GM18511 (cell line): ENCODE measurements around the gene NCR2.

ENCODE experiments used
- ATAC-seq: cut with Tn5 transposase; IDR thresholded peaks from one replicate; pipeline ENCODE4 v1.9.1; 2021; ENCODE audit warnings: mild to moderate bottlenecking, moderate library complexity; ENCODE audit not compliant: unreplicated experiment

NCR2 gene

DNA sequence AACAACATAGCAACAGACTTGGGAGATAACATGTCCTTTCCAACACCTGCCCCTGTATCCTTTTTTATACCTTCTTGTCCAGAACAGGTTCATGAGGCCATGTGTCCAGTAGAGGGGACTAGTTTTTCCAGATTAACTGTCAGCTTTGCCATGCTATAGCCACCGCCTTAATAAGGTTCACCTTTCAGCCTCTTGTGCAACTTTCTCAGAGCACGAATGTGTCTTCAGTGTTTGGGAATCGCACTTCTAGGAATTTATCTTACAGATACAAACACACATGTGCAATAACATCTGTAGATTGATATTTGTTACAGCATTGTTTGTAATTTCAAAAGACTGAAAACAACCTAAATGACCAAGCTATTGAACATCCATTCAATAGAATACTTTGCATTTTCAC is 21.4 kb downstream of the NCR2 start:
- ATAC-seq, result no peak

GRCh38 chr6:41358503-41358902 is 23.1 kb downstream of the NCR2 start:
- ATAC-seq, result no peak

- ATAC-seq, result no peak
These were observed 24.4 kb downstream of the NCR2 start for GRCh38 chr6:41359617-41360313.

GRCh38 chr6:41360314-41360685 is 24.9 kb downstream of the NCR2 start:
- ATAC-seq, result no peak

GRCh38 chr6:41366150-41366549 is 30.7 kb downstream of the NCR2 start:
- ATAC-seq, result no peak

DNA sequence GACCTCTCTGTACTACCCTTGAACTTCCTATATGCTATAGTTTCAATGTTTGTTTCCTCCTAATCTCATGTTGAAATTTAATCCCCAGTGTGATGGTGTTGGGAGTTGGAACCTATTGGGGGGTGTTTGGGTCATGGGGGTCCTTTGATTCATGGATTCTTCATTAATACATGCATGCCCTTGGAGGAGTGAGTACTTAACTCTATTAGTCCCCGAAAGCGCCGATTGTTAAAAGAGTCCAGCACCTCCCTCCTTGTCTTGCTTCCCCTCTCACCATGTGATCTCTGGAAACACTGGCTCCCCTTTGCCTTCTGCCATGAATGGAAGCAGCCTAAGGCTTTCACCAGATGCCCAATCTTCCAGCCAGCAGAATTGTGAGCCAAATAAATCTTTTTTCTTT is 31.7 kb downstream of the NCR2 start:
- no peak for ATAC-seq

- no peak for ATAC-seq
These were observed 32.3 kb downstream of the NCR2 start for GRCh38 chr6:41367700-41368099.

GRCh38 chr6:41370488-41371111 is 35.2 kb downstream of the NCR2 start:
- no peak for ATAC-seq

DNA sequence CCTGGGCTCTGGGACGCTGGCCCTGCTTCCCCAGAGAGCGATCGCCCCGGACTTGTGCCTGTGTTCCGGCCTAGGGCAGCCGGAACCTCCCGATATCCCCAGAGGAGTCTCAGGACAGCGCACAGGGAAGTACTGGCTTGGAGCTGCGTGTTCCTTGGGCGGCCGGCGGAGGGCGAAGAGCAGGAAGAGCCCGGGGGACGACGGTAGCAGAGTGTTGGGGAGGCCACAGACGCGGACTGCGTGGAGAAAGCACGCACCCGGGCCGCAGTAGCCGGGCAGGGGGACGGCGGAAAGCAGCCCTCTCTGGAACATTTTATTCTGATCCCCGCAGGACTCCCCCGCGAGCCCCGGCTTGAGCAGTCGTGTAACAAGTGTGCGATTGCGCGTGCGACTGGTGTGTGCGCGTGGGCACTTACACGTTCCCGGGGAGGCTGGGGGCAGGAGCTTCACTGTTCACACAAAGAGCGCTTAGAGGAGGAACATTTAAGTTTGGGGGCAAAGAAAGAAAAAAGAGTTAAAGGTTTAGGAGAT is 36.1 kb downstream of the NCR2 start:
- ATAC-seq, result no peak

DNA sequence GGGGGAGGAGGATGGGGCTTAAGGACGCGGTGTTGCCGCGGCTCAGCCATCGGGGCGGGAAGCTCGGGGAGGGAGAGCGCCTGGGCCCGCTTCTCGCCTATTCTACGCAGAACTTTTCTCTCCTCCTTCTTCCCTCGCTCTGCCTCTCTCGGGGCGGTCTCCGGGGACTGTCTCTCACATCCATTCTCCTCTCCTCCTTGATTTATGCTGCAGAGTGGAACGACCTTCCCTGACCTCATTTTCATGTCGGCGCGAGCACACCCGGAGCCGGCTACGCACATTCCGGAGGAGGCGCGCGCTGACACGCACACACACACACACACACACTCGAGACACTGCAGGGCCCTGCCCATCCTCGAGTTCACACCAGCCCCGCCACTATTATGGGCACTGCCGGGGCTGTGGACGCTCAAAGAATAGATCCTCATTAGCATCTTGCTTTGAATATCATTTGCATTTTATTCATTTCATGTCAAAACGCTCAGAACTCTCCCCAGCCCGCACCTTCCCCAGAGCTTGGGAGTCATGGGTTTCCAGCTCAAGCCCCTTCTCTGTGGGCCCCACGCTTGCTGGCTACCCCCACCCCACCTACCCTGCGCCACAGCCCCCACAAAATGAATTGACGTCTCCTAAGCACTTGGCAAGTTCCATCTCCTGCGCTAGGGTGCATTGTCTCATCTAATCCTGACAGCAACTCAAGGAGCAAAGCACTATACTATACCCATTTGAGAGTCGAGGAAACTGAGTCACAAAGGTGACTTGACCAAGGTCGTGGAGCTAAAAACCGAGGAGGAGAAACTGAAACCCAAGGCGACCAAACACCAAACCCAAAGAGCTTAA is 36.8 kb downstream of the NCR2 start:
- no peak for ATAC-seq

- no peak for ATAC-seq
These were observed 37.6 kb downstream of the NCR2 start for GRCh38 chr6:41372832-41373626.

DNA sequence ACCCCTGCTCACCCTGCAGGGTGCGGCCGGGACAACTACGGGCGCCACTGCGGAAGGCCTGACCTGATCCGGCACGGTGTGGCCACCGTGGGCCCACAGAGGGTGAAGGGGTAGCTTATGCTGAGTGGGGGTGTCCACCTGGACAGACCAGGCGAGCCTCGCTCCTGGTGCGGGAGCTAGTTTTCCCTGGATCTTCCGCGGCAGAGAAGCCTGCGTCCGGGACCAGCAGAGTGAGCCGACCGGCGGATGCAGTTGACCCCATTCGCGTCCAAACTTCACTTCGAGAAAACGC is 38.2 kb downstream of the NCR2 start:
- ATAC-seq, result no peak

- no peak for ATAC-seq
These were observed 38.7 kb downstream of the NCR2 start for GRCh38 chr6:41373919-41374617.

GRCh38 chr6:41374618-41375590 is 39.5 kb downstream of the NCR2 start:
- ATAC-seq, result no peak

DNA sequence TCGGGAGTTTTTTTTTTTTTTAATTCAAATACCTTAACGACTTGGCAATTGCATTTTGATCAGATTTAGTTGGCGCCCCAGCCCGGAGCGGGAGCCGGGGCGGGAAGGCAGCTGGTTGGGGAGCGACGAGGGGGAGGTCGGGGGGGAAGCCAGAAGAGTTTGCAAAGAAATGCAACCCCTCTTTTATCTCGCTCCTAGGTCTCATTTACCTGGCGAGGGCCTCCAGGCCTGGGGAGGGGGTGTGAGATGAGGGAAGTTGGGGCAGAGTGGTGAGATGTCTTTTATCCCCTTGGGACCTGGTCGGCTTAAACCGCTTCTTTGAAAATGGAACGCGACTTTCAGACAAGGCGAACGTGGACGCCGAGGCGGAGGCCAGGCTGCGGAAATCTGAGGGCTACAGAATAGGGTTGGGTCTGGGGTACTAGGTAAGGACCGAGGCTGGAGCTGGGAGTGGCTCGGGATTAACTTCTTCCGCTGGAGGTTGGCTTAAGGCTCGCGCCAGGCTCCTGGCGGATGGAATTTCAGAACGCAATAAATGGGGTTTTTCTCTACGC is 40.3 kb downstream of the NCR2 start:
- no peak for ATAC-seq

DNA sequence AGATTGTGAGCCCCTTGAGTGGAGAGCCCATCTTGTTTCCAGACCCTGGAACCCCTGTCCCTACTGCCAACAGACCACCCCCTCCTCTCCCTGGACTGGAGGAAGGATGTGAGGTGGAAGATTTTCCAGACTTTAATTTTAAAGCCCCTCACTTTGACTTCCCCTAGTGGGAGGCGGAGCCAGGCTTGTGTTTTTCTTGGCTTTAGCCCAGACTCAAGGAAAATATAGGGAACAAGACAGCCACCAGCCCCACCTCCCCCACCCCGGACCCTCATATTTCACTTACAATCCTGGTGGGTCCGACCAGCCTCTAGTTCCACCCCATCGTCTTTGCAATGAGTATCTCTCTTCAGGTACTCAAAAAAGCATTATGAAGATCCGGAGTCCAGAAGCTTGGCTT is 40.8 kb downstream of the NCR2 start:
- no peak for ATAC-seq

- ATAC-seq, result no peak
These were observed 41.7 kb downstream of the NCR2 start for GRCh38 chr6:41377071-41377470.

- no peak for ATAC-seq
These were observed 43.9 kb downstream of the NCR2 start for GRCh38 chr6:41379306-41379705.

DNA sequence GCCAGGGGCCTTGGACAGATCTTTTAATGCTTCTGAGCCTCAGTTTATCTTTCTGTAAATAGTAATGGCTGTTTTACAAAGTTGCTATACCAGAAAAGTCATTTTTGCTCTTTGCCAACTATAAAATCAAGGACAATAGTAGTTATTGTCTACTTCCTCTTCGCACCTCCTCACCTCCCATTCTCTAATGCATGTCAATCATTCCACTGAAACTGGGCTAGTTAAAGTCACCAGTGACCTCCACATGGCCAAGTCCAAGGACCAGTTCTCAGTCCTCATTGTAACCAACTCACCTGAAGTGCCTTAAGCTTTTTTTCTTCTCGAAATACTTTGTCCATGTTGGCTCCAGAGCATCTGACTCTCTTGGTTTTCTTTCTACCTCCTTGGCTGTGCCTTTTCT is 51.2 kb downstream of the NCR2 start:
- ATAC-seq, result no peak
